Astrocyte of the spinal cord (primary cell): ENCODE results near the gene PDE6B.

Experiments
- DNase-seq: peaks from one replicate; pipeline ENCODE4 v3.0.0; 2011; ENCODE audit warnings: low read depth, low spot score
- H3K4me3 ChIP-seq: 2 replicates; pipeline ENCODE4 v1.5.1; 2011; ENCODE audit warnings: low read depth, mild to moderate bottlenecking, low read length, moderate library complexity
- in situ Hi-C: cut with HindIII; loops from 2 replicates; pipeline ENCODE4 v1.10.0; 2017; ENCODE audit warnings: low sequenced_read_pairs
- TF ChIP-seq, protein P1 (sequence below): IDR thresholded peaks from 2 replicates; pipeline ENCODE4 v1.5.1; 2012; ENCODE audit warnings: low read depth, mild to moderate bottlenecking, low read length, inconsistent platforms

Gene PDE6B

GRCh38 chr4:657834-658667, 32.7 kb downstream of the PDE6B start:
- in situ Hi-C loops, result no loop called here
- TF ChIP-seq, protein P1, sequence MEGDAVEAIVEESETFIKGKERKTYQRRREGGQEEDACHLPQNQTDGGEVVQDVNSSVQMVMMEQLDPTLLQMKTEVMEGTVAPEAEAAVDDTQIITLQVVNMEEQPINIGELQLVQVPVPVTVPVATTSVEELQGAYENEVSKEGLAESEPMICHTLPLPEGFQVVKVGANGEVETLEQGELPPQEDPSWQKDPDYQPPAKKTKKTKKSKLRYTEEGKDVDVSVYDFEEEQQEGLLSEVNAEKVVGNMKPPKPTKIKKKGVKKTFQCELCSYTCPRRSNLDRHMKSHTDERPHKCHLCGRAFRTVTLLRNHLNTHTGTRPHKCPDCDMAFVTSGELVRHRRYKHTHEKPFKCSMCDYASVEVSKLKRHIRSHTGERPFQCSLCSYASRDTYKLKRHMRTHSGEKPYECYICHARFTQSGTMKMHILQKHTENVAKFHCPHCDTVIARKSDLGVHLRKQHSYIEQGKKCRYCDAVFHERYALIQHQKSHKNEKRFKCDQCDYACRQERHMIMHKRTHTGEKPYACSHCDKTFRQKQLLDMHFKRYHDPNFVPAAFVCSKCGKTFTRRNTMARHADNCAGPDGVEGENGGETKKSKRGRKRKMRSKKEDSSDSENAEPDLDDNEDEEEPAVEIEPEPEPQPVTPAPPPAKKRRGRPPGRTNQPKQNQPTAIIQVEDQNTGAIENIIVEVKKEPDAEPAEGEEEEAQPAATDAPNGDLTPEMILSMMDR, result no peak
- DNase-seq, result no peak
- no peak overlapping the region for H3K4me3 ChIP-seq

GRCh38 chr4:658681-659667, 33.6 kb downstream of the PDE6B start:
- TF ChIP-seq, protein P1, result no peak
- H3K4me3 ChIP-seq, result no peak overlapping the region
- no peak for DNase-seq
- in situ Hi-C loops, result no loop called here

GRCh38 chr4:659851-660250, 34.5 kb downstream of the PDE6B start:
- no peak overlapping the region for H3K4me3 ChIP-seq
- DNase-seq, result no peak
- TF ChIP-seq, protein P1, result no peak
- in situ Hi-C loops, result no loop called here

DNA sequence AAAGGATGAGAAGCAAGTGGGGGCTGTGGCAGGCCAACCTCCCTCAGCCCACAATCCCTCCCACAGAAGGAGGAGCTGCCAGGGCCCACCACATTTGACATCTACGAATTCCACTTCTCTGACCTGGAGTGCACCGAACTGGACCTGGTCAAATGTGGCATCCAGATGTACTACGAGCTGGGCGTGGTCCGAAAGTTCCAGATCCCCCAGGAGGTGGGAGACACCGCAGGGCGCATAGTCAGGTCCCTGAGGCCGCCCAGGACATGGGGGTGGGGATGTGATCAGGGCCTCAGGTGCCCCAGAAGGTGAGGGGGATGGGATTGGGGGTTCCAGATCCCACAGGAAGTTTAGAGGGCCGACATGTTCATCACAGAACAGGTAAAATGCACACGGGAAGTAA, 35.0 kb downstream of the PDE6B start:
- TF ChIP-seq, protein P1, result no peak
- in situ Hi-C loops, result no loop called here
- no peak overlapping the region for H3K4me3 ChIP-seq
- DNase-seq, result no peak

DNA sequence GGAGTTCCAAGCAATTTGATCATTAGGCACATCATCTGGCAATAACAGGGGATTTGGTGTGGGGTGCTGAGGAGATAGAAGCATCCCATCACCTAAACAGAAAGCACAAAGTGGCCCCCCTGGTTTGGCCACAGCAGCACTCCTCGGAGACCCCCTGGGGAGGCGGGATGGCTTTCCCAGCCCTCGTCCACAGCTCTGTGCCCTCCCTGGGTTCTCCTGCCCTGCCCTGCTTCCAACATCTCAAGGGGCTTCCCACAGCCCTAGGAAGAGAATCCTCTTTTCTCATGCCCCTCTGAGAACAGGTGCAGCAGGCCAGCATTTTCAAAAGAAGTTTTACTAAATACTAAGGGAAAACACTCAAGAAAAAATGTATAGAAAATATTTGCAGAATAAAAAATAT, 35.9 kb downstream of the PDE6B start:
- no peak for DNase-seq
- no peak overlapping the region for H3K4me3 ChIP-seq
- in situ Hi-C loops, result no loop called here
- TF ChIP-seq, protein P1, result no peak

DNA sequence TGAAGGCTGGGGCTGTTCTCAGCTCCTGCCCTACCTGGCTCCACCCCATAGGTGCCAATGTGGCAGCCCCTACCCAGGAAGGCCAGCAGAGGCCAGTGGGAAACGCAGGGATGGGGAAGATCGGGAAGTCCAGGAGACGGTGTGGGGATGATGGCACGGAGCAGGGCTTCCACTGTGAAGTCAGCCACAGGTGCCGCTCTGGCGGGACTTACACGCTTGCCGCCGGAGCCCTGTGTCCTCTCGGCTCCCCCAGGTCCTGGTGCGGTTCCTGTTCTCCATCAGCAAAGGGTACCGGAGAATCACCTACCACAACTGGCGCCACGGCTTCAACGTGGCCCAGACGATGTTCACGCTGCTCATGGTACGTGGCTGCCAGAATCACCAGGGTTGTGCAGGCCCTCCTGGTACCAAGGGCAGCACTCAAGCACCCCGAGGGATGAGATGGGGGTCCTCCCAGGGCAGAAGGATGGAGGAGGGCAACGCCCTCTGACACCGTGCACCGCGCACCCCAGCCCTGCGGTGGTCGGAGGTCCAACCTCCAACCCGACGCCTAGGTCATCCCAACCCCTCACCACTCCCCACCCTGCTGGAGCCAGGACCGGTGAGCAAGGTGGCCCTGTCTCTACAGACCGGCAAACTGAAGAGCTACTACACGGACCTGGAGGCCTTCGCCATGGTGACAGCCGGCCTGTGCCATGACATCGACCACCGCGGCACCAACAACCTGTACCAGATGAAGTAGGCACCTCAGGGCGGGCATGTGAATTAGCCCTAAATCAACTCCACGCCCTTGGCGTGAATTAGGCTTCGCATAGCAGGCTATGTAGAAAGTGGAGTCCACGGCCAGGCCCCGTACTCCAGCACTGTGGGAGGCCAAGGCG, 36.7 kb downstream of the PDE6B start:
- in situ Hi-C loops, result no loop called here
- no peak for DNase-seq
- no peak overlapping the region for H3K4me3 ChIP-seq
- TF ChIP-seq, protein P1, result no peak
